ENCODE measurements around the gene GJB6.

DNA sequence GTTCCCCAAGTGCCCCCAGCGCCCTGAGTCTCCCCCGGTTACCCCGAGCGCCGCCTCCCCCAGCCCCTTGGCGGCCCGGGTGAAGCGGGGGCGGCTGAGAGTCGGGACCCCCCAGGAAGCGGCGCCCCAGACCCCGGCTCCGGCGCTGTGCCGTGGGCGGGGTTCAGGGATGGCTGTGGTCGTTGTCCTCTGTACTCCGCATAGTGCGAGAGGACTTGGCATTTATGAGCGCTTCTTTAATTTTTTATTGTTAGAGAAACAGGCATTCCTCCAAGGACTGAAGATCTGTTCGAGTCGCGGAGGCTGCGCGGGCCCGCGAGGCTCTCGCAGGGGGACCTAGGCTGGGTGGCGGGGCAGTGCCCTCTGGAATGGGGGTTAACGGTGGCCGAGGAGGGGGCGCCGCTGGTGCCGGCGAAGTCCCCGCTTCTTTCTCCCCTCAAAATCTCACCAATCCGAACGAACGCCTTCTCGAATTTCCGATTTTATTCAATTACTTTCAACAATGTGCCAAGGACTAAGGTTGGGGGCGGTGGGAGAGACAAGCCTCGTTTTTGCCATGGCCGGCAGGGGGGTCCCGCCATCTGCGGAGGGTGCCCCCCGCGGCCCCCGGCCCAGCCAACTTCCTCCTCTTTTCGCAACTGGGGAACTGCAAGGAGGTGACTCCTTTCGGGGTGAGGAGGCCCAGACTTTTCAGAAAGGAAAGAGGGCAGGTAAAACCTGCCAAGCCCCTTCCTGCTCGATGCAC lies 38.8 kb downstream of the GJB6 start:
- TF ChIP-seq, protein P1, sequence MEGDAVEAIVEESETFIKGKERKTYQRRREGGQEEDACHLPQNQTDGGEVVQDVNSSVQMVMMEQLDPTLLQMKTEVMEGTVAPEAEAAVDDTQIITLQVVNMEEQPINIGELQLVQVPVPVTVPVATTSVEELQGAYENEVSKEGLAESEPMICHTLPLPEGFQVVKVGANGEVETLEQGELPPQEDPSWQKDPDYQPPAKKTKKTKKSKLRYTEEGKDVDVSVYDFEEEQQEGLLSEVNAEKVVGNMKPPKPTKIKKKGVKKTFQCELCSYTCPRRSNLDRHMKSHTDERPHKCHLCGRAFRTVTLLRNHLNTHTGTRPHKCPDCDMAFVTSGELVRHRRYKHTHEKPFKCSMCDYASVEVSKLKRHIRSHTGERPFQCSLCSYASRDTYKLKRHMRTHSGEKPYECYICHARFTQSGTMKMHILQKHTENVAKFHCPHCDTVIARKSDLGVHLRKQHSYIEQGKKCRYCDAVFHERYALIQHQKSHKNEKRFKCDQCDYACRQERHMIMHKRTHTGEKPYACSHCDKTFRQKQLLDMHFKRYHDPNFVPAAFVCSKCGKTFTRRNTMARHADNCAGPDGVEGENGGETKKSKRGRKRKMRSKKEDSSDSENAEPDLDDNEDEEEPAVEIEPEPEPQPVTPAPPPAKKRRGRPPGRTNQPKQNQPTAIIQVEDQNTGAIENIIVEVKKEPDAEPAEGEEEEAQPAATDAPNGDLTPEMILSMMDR (IDR thresholded peaks at IDR 0.05) = no peak
- TF ChIP-seq EZH2 (IDR thresholded peaks at IDR 0.05; ENCODE audit: borderline replicate concordance, insufficient read depth, low read depth, low read length, poor library complexity, severe bottlenecking) = no peak
